ENCODE measurements around the gene XDH.

The XDH gene

GRCh38 chr2:31406593-31407385, 7.8 kb downstream of the XDH start:
- DNase-seq: no peak
- in situ Hi-C loops (cut with MboI; ENCODE audit: low pct_unique_long_range_greater_than_20kb, low sequenced_read_pairs): no loop called here

- in situ Hi-C loops (cut with MboI; ENCODE audit: low pct_unique_long_range_greater_than_20kb, low sequenced_read_pairs): no loop called here
- no peak for DNase-seq
These were observed 9.7 kb downstream of the XDH start for GRCh38 chr2:31404827-31405226.

GRCh38 chr2:31404302-31404701, 10.2 kb downstream of the XDH start:
- no peak for DNase-seq
- in situ Hi-C loops (cut with MboI; ENCODE audit: low pct_unique_long_range_greater_than_20kb, low sequenced_read_pairs): no loop called here

GRCh38 chr2:31402388-31402787, 12.2 kb downstream of the XDH start:
- in situ Hi-C loops (cut with MboI; ENCODE audit: low pct_unique_long_range_greater_than_20kb, low sequenced_read_pairs): no loop called here
- no peak for DNase-seq

- DNase-seq: no peak
- in situ Hi-C loops (cut with MboI; ENCODE audit: low pct_unique_long_range_greater_than_20kb, low sequenced_read_pairs): no loop called here
These were observed 13.0 kb downstream of the XDH start for GRCh38 chr2:31401580-31401979.

GRCh38 chr2:31398881-31399280, 15.7 kb downstream of the XDH start:
- no peak for DNase-seq
- in situ Hi-C loops (cut with MboI; ENCODE audit: low pct_unique_long_range_greater_than_20kb, low sequenced_read_pairs): no loop called here

GRCh38 chr2:31397094-31397493, 17.4 kb downstream of the XDH start:
- no peak for DNase-seq
- in situ Hi-C loops (cut with MboI; ENCODE audit: low pct_unique_long_range_greater_than_20kb, low sequenced_read_pairs): no loop called here

GRCh38 chr2:31390324-31390723, 24.2 kb downstream of the XDH start:
- in situ Hi-C loops (cut with MboI; ENCODE audit: low pct_unique_long_range_greater_than_20kb, low sequenced_read_pairs): no loop called here
- no peak for DNase-seq

- no peak for DNase-seq
- in situ Hi-C loops (cut with MboI; ENCODE audit: low pct_unique_long_range_greater_than_20kb, low sequenced_read_pairs): no loop called here
These were observed 25.8 kb downstream of the XDH start for GRCh38 chr2:31388736-31389135.

- in situ Hi-C loops (cut with MboI; ENCODE audit: low pct_unique_long_range_greater_than_20kb, low sequenced_read_pairs): no loop called here
These were observed 26.7 kb downstream of the XDH start for GRCh38 chr2:31387850-31388249.

GRCh38 chr2:31386648-31387047, 27.9 kb downstream of the XDH start:
- no peak for DNase-seq
- in situ Hi-C loops (cut with MboI; ENCODE audit: low pct_unique_long_range_greater_than_20kb, low sequenced_read_pairs): no loop called here

More at GRCh38 chr2:31387850-31388249, 26.7 kb downstream of the XDH start:
- DNase-seq: no peak

- DNase-seq: no peak
These were observed 28.4 kb downstream of the XDH start for GRCh38 chr2:31386172-31386571.

GRCh38 chr2:31384771-31385276, 29.7 kb downstream of the XDH start:
- in situ Hi-C loops (cut with MboI; ENCODE audit: low pct_unique_long_range_greater_than_20kb, low sequenced_read_pairs): no loop called here
- DNase-seq: no peak

More at GRCh38 chr2:31386172-31386571, 28.4 kb downstream of the XDH start:
- in situ Hi-C loops (cut with MboI; ENCODE audit: low pct_unique_long_range_greater_than_20kb, low sequenced_read_pairs): no loop called here

GRCh38 chr2:31384351-31384750, 30.2 kb downstream of the XDH start:
- in situ Hi-C loops (cut with MboI; ENCODE audit: low pct_unique_long_range_greater_than_20kb, low sequenced_read_pairs): no loop called here
- no peak for DNase-seq

GRCh38 chr2:31383471-31384153, 30.9 kb downstream of the XDH start:
- no peak for DNase-seq
- in situ Hi-C loops (cut with MboI; ENCODE audit: low pct_unique_long_range_greater_than_20kb, low sequenced_read_pairs): no loop called here

GRCh38 chr2:31382452-31383120, 32.0 kb downstream of the XDH start:
- in situ Hi-C loops (cut with MboI; ENCODE audit: low pct_unique_long_range_greater_than_20kb, low sequenced_read_pairs): no loop called here
- DNase-seq: no peak

GRCh38 chr2:31381601-31382000, 32.9 kb downstream of the XDH start:
- DNase-seq: no peak
- in situ Hi-C loops (cut with MboI; ENCODE audit: low pct_unique_long_range_greater_than_20kb, low sequenced_read_pairs): no loop called here

- DNase-seq: no peak
- in situ Hi-C loops (cut with MboI; ENCODE audit: low pct_unique_long_range_greater_than_20kb, low sequenced_read_pairs): no loop called here
These were observed 34.3 kb downstream of the XDH start for GRCh38 chr2:31380243-31380642.

- no peak for DNase-seq
- in situ Hi-C loops (cut with MboI; ENCODE audit: low pct_unique_long_range_greater_than_20kb, low sequenced_read_pairs): no loop called here
These were observed 34.8 kb downstream of the XDH start for GRCh38 chr2:31379747-31380146.
